HG02938 (cell line): Measurements from ENCODE around the gene APC.
"Not testable (repeated sequence)": the region's sequence is repeated elsewhere in the genome, so short reads cannot be mapped to it uniquely, and the experiment has no call there.

Experiments
- ATAC-seq: cut with Tn5 transposase; IDR thresholded peaks from one replicate; pipeline ENCODE4 v1.9.1; 2021; ENCODE audit warnings: mild to moderate bottlenecking, moderate library complexity; ENCODE audit not compliant: unreplicated experiment

APC gene

DNA sequence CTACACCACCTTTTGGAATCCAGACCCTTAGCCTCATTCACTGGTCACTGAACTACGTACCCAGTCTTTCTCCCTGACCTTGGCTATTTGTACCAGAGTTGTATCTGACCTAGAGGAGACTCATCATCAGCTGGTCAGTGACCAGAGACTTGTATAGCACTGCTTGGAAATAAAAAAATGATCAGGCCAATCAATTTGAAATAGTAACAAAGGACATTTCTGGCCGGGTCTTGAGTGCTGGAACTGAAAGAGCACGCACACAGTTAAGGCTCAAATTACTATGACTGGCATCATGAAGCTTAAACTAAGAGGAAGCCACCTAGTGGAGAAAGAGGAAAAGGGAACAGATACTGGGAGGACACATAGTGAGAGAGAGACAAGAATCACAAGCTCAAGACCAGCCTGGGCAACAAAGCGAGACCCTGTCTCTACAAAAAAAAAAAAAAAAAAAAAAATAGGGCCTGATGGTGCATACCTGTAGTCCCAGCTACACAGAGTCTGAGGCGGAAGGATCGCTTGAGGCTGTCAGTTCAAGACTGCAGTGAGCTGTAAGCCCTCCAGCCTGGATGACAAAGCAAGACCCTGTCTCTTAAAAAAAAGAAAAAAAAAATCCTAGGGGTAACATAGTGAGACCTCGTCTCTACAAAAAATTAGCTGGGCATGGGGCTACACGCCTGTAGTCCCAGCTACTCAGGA lies 110.6 kb downstream of the APC start:
- ATAC-seq = peak; percentile 99

DNA sequence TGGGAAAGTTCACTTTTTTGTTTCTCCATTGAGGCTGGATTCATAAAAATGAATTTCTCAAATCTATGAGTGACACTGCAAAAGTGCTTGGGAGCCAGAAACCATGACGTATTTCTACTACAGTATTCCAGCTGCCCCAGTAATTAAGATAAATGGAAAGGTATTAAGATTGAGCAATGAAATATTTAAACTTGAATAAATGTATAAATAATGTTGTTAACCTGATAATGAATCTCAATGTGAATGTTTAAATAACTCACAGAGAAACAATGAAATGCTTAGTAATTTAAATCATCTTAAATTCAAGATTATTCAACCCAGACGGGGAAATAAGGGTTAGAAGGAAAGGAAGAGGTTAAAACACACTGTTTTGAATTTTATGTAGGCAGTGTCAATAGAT lies 112.2 kb downstream of the APC start:
- ATAC-seq = no peak

DNA sequence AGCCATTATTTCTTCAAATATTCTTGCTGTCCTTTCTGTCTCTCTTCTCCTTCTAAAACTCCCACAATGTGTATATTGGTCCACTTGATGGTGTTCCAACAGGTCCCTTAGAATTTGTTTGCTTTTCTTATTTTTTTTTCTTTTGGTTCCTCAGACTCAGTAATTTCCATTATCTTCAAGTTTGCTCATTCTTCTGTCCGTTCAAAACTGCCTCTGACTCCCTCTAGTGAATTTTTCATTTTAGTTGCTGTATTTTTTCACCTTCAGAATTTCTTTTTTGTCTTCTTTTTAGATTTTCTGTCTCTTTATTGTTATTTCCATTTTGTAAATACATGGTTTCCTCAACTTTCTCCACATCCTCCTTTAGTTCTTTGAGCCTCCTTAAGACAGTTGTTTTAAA lies 117.0 kb downstream of the APC start:
- ATAC-seq = no peak

DNA sequence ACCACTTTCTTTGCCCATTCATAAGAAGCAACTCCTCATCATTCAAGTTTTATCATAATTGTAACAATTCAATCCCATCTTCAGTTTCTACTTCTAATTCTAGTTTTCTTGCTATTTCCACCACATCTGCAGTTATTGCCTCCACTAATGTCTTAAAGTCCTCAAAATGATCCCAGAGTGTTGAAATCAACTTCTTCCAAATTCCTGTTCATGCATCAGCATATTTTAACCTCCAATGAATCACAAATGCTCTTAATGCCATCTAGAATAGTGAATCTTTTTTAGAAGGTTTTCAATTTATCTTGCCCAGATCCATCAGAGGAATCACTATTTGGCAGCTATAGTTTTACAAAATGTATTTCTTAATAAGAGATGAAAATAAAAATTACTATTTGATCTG lies 120.2 kb downstream of the APC start:
- ATAC-seq = no peak

DNA sequence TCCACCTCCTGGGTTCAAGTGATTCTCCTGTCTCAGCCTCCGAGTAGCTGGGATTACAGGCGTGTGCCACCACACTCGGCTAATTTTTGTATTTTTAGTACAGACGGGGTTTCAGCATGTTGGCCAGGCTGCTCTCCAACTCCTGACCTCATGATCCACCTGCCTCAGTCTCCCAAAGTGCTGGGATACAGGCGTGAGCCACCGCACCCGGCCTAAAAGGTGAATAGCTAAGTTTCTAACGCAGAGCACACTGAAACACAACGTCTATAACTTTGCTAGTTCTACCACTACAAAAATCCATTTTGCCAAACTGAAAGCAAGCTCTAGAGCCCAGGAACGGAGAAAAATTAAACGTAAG lies 122.9 kb downstream of the APC start:
- not testable (repeated sequence) for ATAC-seq

DNA sequence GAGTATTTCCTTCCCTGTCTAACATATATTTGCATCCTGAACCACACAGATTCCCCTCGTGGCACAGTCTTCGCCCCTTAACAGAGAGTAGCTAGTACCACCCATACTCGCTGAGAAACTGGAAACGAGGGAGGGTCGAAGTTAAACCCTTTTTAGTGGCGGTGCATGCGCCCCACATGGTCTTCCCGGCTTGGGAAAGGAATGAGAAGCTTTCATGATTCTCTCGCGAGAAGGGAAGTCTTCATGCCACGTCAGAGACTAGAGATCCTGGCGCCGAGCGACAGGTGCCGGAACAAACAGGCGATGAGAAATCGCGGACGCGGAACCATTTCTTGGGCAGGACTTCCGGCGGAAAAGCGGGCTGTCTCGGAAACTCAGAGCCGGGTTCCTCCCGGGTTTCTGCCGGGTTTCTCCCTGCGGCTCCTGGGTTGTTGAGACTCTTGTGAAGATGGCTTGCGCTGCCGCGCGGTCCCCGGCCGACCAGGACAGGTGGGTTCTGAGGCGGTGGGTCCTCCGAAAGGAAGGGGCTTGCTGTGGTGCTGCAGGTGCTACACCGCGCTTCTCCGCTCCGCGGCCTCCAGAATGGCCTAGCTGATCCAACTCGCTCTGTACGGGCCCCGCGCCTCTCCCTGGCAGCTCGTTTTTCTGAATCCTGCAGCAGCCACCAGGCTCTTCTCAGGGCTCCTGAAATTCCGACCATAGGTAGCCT lies 123.4 kb downstream of the APC start, which contains the start of gene SRP19:
Gene SRP19 (plus strand): TSS at position 359 of the 709 bp plus-strand sequence. CDS start 90 bp downstream, at position 449.
- peak; percentile 97 for ATAC-seq

DNA sequence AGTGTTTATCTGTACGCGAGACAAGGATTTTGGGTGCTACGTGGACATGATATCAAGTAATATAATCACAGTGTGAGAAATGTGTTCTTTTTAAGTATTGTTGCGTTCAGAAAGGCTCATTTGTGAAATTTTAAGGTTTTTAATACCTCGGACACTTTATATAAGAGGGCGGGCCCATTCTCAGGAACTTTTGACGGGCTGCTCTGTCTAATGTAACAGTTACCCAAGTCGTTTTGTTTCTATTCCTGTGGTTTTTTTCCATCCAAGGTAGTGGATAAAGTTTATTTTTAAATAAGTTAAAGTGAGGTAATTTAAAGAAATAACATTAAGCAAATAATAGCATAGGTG lies 123.9 kb downstream of the APC start:
- ATAC-seq = no peak

DNA sequence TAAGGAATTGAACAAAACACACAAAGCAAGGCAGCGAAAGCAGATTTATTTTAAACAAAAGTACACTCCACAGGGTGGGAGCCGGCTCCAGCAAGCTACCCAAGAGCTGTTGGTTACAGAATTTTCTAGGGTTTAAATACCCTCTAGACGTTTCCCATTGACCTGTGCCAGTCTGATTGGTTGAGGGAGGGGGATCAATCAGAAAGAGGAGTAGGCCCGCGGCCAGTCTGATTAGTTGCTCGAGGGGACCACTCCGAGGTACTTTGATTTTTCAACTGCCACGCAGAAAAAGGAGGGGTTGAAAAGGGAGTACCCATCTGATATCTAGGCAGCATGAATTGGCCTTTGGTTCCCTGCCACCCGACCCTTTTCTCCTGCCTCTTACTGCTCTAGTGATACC lies 124.4 kb downstream of the APC start:
- no peak for ATAC-seq

DNA sequence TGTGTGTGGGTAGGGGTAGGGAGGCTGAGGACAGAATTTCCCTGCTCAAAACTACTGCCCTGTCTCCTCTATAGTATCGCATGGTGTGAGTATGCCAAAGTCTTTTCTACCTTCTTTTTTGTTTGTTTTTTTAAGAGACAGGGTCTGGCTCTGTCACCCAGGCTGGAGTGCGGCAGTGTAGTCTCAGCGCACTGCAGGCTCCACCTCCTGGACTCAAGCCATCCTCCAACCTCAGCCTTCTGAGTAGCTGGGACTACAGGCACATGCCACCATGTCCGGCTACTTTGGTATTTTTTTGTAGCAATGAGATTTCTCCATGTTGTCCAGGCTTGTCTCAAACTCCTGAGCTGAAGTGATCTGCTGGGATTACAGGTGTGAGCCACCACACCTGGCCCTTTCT lies 125.9 kb downstream of the APC start:
- ATAC-seq = no peak

DNA sequence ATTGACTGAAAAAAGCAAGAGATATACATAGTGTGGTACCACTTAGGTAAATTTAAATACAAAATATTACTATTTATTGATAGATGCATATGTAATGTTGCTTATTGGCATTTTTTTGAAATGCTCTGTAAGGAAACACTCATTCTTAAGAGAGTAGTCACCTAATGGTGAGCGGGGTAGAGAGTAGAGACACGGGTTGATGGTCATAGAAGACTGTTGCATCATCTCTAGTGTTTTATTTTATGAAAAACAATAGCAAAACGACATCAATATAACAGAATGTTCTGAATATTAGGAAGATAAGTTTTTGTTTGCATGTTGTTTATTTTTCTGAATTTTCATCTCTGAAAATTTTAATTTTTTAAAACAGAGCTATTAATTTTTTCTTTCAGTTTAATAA lies 127.4 kb downstream of the APC start:
- no peak for ATAC-seq

DNA sequence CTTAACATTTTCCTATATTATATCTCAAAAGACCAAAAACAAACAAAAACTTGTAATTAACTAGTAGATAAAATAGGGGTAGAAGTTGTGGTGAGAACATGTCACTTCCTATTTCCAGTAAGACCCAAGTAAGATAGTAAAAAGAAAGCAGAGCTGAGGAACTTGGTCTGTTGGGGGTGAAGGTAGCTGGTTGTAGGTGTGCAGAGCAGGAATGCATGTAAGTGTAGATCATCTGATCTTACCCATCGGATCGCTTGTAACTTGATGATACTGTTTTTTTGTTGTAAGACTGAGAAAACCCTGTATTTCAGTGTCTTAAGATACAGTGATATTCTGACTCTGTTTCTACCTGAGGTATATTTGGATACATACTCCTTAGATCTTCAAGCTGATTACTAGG lies 129.1 kb downstream of the APC start:
- no peak for ATAC-seq

DNA sequence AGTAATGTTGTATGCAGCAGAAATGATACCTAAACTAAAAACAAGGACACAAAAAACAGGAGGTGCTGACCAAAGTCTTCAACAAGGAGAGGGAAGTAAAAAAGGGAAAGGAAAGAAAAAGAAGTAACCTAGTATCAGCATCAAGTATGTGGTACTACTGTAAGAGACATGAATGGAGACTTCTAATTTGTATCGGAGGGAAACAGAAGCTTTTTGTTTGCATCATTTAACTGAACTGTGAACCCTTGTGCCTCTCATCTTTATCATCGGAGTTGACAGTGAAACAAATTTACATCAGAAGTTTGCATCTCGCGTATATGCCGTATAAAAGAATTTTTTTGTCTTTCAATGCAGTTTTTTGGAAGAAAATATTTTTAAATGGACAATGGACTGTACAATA lies 129.7 kb downstream of the APC start:
- ATAC-seq = no peak

DNA sequence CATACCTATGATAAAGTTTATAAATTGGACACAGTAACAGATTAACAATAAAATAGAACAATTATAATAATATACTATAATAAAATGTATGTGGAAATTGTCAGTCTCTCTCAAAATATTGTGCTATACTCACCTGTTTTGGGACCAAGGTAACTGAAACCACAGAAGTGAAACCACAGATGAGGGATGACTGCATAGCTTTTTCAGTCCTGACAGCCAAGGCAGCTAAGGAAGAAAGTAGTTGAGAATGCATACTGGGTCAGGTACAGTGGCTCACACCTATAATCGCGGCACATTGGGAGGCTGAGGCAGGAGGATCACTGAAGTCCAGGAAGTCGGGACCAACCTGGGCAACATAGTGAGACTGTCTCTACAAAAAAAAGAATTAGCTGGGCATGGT lies 132.3 kb downstream of the APC start:
- ATAC-seq = peak; percentile 73

DNA sequence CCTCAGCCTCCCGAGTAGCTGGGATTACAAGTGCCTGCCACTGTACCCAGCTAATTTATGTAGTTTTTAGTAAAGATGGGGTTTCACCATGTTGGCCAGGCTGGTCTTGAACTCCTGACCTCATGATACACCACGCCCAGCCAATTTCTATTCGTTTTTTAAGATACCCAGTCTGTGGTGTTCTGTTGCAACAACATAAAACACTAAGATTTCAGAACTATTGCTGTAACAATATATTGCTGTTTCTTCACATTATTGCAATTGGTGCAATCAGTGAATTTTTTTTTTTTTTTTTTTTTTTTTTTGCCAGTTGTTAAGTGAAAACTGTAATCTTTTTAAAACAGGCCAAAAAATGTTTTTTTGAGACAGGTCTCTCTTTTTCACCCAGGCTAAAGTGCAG lies 133.3 kb downstream of the APC start:
- ATAC-seq = no peak

DNA sequence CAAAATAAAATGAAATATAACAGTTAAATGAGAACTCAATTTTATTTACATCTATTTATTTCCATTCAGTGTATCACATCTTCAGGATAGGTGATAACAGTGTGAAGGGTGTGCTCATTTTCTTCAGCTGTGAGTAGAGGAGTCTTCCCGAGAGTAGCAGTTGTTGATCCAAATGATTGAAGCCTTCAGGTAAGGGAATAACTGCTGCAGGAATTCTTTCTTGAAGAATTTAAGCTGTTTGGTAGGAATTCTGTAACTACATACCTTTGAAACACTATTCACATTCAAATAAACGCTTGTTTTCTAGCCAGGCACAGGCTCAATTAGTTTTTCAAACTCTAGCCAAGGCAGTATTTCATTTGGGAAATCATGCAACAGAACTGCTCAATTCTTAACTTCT lies 138.7 kb downstream of the APC start:
- no peak for ATAC-seq

DNA sequence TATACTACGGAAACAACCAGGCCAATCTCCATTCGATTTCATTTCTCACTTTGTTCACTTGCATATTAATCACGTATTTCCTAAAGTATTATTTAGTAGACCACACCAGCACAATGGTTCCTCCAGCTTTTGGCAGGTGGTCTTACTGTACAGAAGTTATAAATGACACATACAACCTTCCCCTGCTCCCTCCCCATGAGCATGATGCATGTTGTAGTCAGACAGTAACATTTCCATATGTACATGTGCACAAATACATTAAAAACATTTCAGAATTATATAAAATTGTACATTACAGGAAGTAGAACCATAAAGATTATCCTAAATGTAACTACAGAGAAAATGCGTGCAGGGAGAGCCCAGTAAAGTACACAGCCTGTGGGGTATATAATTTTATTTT lies 140.4 kb downstream of the APC start:
- ATAC-seq = no peak

DNA sequence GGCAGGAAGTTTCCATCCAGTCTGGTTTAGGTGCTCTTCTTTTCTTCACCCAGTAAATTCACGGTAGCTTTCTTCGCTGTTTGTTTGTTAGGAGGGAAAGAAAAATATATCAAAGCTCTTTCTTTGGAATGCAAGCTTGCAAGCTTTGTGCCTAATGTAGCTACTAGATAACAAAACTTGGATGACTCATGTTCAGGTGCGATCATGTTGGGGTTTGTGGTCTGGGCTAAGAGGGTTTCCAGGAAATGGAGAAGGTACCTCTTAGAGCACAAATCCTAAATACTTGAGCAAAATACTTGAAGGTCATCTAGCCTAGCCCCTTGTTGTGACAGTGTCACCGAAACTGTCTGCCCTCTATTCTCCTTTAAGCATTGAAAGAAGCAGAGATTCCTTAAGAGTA lies 141.1 kb downstream of the APC start:
- no peak for ATAC-seq

DNA sequence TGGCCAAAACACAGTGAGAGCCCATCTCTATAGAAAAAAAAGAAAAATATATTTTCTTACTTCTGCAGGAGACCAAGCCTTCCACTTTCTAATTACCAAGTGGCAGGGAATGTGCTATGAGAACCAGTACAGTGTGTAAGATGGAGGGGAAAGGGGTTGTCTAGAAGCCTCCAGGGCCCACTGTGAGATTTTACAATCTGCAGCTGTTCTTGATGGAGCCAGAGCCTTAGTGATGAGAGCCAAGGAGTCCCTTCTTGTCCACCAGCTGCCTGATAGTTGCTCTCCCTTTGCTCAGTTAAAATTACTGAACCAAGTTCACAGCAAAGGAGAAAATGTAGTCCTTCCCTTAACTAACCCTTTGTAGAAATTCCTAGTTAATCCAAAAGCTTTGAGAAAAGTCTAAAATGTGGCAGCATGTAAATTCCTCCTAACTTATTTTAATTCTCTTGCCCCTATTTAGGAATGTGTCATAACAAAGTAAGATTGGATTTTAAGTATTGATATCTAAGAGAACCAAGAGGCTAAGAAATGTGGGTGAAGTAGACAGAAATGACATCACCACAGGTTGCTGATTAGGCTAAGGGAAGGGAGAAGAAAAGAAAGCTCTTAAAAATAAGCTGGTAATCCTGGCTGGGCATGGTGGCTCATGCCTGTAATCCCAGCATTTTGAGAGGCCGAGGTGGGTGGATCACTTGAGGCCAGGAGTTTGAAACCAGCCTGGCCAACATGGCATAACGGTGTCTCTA lies 142.7 kb downstream of the APC start:
- ATAC-seq = no peak

DNA sequence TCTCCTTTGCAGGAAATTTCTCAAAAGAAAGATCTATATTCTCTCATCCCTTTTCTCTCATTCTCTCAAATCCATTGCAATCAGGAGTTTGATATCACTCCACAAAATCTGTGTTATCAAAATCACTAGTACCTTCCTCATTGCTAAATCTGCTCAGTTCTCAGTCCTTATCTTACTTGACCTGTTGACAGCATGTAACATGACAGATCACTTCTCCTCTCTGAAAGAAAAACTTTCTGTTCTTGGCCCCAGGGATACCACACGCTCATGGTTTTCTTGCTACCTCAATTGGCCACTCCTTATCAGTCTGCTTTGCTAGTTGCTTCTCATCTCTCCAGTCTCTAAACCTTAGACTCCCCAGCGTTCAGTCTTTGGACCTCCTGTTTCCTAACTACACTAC lies 145.5 kb downstream of the APC start:
- ATAC-seq = no peak

DNA sequence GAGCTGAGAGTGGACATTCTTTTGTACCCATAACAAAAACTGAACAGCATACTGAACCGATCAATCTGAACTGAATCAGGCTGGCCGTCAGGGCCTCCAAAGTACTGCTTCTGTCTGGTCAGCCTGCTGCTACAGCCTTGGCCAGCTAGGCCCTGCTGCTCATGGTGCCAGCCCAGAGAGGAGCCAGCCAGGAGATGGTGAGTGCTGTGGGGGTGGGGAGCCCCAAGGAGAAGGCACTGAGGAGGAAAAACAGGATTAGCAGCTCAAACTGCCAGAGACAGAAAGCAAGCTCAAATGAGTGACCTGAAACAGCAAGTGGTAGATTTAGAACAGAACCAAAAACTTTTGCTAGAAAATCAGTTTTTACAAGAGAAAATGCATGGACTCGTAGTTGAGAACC lies 147.3 kb downstream of the APC start:
- no peak for ATAC-seq

DNA sequence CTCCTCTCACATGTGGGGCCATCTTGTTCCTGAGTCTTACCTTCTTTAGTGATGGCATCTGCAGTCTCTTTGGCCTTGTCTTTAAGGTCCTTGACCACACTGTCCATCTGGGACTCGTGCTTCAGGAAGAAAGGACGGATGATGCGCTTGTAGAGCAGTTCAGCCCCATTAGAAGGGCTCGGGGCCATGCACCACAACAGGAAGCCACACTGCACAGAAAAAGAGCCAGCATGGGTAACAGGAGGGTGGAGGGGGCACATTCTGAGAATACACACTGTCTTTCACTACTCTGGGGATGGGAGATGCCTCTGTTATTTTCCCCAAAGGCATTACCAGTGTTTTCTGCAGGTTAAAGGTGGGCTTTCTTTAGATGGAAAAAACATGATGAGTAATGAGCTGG lies 149.3 kb downstream of the APC start:
- ATAC-seq = no peak

DNA sequence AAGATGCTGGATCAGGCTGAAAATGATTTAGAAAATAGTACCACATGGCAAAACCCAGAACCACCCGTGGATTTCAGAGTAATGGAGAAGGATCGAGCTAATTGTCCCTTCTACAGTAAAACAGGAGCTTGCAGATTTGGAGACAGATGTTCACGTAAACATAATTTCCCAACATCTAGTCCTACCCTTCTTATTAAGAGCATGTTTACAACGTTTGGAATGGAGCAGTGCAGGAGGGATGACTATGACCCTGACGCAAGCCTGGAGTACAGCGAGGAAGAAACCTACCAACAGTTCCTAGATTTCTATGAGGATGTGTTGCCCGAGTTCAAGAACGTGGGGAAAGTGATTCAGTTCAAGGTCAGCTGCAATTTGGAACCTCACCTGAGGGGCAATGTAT lies 154.4 kb downstream of the APC start:
- ATAC-seq = not testable (repeated sequence)
